ENCODE data around the gene SLC3A2. TPM values are rescaled to one million over a fixed set of nuclear protein-coding genes. Genes with fewer than 3 reads are reported as not detected.

Gene SLC3A2
- total RNA-seq, 4 donors from 2014 or later = 69.8 to 206 (median 98.4) TPM

DNA sequence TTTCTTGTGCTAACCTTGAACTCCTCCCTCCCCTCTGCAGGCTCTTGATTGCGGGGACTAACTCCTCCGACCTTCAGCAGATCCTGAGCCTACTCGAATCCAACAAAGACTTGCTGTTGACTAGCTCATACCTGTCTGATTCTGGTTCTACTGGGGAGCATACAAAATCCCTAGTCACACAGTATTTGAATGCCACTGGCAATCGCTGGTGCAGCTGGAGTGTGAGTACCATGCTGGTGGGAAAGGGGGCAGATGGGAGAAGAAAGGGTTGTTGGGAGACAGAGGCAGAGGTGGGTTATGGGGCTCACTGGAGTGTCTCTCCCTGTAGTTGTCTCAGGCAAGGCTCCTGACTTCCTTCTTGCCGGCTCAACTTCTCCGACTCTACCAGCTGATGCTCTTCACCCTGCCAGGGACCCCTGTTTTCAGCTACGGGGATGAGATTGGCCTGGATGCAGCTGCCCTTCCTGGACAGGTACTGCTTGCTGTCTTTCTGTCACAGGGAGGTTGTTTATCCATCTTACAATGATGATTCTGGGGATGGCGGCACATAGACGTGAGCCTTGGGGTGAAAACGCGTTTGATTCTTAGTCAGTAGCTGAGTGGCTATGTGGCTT, 4.5 kb downstream of the SLC3A2 start:
- no peaks in the 10 kb centered on the region for H3K9me3 ChIP-seq
- no peak for DNase-seq
- no peaks in the 10 kb centered on the region for H3K36me3 ChIP-seq
- TF ChIP-seq, protein P1, sequence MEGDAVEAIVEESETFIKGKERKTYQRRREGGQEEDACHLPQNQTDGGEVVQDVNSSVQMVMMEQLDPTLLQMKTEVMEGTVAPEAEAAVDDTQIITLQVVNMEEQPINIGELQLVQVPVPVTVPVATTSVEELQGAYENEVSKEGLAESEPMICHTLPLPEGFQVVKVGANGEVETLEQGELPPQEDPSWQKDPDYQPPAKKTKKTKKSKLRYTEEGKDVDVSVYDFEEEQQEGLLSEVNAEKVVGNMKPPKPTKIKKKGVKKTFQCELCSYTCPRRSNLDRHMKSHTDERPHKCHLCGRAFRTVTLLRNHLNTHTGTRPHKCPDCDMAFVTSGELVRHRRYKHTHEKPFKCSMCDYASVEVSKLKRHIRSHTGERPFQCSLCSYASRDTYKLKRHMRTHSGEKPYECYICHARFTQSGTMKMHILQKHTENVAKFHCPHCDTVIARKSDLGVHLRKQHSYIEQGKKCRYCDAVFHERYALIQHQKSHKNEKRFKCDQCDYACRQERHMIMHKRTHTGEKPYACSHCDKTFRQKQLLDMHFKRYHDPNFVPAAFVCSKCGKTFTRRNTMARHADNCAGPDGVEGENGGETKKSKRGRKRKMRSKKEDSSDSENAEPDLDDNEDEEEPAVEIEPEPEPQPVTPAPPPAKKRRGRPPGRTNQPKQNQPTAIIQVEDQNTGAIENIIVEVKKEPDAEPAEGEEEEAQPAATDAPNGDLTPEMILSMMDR (IDR thresholded peaks at IDR 0.05) = no peak
- no peak for TF ChIP-seq POLR2A (IDR thresholded peaks at IDR 0.05)
- H3K27ac ChIP-seq = peak overlapping the region in 1 of 2 donors; percentile 19
- H3K4me3 ChIP-seq = no peak overlapping the region
- H3K4me1 ChIP-seq = peaks cover 14 to 19% of the 10 kb centered on the region in 2 donors
- H3K27me3 ChIP-seq = no peaks in the 10 kb centered on the region
- intact Hi-C loops (cut with DNase I; ENCODE audit: low total_unique reads) = no loop called here

DNA sequence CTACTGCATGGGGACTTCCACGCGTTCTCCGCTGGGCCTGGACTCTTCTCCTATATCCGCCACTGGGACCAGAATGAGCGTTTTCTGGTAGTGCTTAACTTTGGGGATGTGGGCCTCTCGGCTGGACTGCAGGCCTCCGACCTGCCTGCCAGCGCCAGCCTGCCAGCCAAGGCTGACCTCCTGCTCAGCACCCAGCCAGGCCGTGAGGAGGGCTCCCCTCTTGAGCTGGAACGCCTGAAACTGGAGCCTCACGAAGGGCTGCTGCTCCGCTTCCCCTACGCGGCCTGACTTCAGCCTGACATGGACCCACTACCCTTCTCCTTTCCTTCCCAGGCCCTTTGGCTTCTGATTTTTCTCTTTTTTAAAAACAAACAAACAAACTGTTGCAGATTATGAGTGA, 7.7 kb downstream of the SLC3A2 start:
- Histone ChIP-seq H3K4me3 (no peak overlapping the region), H3K27ac (peak overlapping the region in 1 of 2 donors; percentile 65), H3K36me3 (no peaks in the 10 kb centered on the region), H3K4me1 (peaks cover 5 to 13% of the 10 kb centered on the region in 2 donors), H3K9me3 (no peaks in the 10 kb centered on the region), H3K27me3 (no peaks in the 10 kb centered on the region)
- intact Hi-C loops (cut with DNase I; ENCODE audit: low total_unique reads) = no loop called here
- DNase-seq = no peak
- no peak for TF ChIP-seq POLR2A (IDR thresholded peaks at IDR 0.05)
- TF ChIP-seq, protein P1 (IDR thresholded peaks at IDR 0.05) = no peak

DNA sequence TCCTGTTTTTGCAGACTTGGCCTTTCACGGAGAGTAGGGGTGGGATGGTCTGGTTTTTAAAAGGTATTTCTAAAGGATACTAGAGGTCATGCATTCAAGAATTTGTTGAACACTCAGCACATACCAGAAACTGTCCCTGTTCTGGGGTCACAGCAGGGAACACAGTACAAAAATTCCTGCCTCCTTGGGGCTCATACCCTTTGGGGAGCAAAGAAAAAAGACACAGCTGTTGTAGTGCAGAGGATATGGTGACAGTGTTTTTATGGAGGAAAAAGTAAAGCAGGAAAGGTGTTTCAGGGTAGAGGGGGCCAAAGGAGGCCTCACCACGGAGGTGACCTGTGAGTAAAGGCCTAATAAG, 8.4 kb downstream of the SLC3A2 start:
- no peaks in the 10 kb centered on the region for H3K9me3 ChIP-seq
- TF ChIP-seq, protein P1 (IDR thresholded peaks at IDR 0.05) = no peak
- no peak for TF ChIP-seq POLR2A (IDR thresholded peaks at IDR 0.05)
- no peak overlapping the region for H3K4me3 ChIP-seq
- H3K27ac ChIP-seq = peak overlapping the region; percentile 20 to 65
- intact Hi-C loops (cut with DNase I; ENCODE audit: low total_unique reads) = no loop called here
- H3K36me3 ChIP-seq = no peaks in the 10 kb centered on the region
- peaks cover 0 to 6% of the 10 kb centered on the region in 2 donors for H3K4me1 ChIP-seq
- no peaks in the 10 kb centered on the region for H3K27me3 ChIP-seq
- no peak for DNase-seq

DNA sequence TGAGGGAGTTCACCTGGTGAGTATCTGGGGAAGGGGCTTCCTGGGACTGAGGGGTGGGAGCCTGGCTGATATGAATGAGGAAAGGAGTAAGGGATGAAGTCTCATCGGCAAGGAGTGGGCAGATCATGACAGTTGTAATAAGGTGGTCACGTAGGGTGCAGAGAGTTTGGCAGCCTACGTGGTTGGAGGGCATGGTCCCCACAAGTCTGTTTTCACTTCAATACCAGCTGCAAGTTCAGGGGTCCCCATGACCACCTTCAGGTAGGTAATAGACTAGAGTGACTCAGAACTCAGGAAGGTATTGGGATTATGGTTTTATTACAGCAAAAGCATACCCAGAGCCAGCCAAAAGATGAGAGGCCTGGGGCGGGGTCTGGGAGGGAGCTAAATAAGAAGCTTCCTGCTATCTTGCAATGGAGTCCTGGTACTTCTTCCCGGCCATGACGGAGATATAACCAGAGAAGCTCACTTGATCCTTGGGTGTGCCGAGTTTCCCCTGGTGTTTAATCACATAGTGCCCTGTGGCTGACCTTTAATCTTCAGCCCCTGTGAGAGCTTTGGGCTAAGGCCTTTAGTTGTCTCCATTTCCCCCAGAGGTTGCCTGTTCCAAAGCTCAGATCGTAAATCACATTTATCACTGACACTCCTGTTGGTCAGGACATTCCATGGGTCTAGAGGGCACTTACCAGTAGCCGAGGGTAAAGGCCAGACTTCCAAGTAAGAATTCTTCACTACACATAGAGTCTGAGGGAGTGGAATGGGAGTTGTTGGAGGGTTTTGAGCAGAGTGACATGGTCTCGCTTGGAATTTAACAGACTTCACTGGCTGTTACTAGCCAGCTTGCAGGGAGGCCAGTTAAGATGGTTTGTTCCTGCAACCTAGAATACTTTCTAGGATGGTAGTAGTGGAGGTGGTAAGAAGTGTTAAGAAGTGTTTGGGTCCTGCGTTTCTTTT, 9.1 kb downstream of the SLC3A2 start:
- intact Hi-C loops (cut with DNase I; ENCODE audit: low total_unique reads) = no loop called here
- H3K27me3 ChIP-seq = no peaks in the 10 kb centered on the region
- TF ChIP-seq, protein P1 (IDR thresholded peaks at IDR 0.05) = no peak
- TF ChIP-seq POLR2A (IDR thresholded peaks at IDR 0.05) = no peak
- H3K36me3 ChIP-seq = no peaks in the 10 kb centered on the region
- DNase-seq = peak in 1 of 2 donors; percentile 60
- peak overlapping the region; percentile 20 to 65 for H3K27ac ChIP-seq
- H3K9me3 ChIP-seq = no peaks in the 10 kb centered on the region
- peaks cover 0 to 5% of the 10 kb centered on the region in 2 donors for H3K4me1 ChIP-seq
- no peak overlapping the region for H3K4me3 ChIP-seq

Measured in uterus (tissue), 4 donors.